HG03571 (cell line): ENCODE results near the gene SHC2.
"Not testable (repeated sequence)": the region's sequence is repeated elsewhere in the genome, so short reads cannot be mapped to it uniquely, and the experiment has no call there.

ENCODE experiments used
- ATAC-seq: cut with Tn5 transposase; IDR thresholded peaks from one replicate; pipeline ENCODE4 v1.9.1; 2021; ENCODE audit not compliant: unreplicated experiment

SHC2 gene

GRCh38 chr19:391207-391557 is 69.7 kb downstream of the SHC2 start:
- no peak for ATAC-seq

DNA sequence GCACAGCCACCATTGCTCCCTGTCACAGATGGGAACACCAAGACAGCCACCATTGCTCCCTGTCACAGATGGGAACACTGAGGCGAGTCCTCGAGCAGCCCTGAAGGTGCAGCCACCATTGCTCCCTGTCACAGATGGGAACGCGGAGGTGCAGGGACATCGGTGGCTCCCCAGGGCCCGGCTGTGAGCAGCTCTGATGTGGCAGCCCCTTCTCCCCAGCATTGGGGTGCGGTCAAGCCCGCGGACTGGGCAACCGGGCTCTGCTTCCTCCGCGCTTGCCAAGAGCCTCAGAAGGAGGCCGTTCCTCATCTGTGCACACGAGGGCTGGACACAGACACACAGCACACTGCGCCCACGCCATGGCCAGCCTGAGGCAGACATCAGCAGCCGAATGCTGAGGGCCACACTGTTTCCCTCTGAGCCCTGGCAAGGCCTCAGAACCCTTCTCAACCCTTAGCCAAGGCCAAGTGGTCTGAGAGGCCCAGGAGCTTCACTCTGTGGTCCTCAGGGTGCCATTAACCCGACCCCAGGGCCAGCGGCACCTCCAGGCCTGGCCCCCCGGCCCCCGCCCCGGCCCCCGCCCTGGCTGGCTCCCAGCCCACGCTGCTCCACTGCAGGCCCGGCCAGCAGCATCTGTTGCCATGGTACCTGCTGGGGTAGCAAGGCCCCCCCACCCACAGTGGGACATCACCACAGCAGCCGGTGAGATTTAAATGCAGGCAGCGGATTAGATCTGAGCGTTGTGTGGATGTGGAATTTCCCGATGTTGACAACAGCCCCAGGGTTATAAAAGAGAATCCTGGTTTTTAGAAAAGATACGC is 70.2 kb downstream of the SHC2 start:
- ATAC-seq = no peak

DNA sequence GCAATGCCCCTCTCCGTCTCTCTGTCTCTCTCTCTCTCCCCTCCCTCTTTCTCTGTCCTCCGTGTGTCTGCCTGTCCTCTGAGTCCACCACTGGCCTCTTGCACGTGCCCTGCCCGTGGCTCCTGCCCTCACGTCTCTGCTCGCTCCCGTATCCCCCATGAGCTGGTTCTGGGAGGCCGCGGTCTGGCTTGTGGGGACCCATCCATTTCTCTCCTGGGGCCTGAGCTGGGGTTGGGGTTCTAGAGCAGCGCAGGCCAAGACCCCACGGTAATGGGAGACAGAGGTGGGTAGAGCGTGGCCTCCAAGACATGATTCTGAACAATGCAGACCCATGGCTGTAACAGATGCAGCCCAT is 70.9 kb downstream of the SHC2 start:
- ATAC-seq = no peak

GRCh38 chr19:389255-389934 is 71.4 kb downstream of the SHC2 start:
- ATAC-seq = no peak

- no peak for ATAC-seq
Measured at GRCh38 chr19:388691-389090, 72.1 kb downstream of the SHC2 start.

GRCh38 chr19:387777-388176 is 73.1 kb downstream of the SHC2 start:
- no peak for ATAC-seq

GRCh38 chr19:386632-387301 is 74.1 kb downstream of the SHC2 start:
- not testable (repeated sequence) for ATAC-seq

GRCh38 chr19:386189-386588 is 74.6 kb downstream of the SHC2 start:
- not testable (repeated sequence) for ATAC-seq

DNA sequence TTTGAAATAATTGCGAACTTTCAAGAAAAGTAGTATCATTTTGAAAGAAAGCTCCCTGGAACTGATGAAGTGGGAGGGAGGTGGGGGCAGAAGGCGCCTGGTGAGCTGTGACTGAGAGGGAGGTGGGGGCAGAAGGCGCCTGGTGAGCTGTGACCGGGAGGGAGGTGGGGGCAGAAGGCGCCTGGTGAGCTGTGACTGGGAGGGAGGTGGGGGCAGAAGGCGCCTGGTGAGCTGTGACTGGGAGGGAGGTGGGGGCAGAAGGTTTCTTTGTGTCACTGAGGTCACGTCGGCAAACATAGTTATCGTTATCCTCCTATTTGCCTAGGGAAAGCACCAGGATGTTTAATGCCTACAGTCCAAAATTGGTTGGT is 76.0 kb downstream of the SHC2 start:
- no peak for ATAC-seq

- no peak for ATAC-seq
Measured at GRCh38 chr19:383922-384798, 76.7 kb downstream of the SHC2 start.

- ATAC-seq = no peak
Measured at GRCh38 chr19:383040-383439, 77.8 kb downstream of the SHC2 start.

DNA sequence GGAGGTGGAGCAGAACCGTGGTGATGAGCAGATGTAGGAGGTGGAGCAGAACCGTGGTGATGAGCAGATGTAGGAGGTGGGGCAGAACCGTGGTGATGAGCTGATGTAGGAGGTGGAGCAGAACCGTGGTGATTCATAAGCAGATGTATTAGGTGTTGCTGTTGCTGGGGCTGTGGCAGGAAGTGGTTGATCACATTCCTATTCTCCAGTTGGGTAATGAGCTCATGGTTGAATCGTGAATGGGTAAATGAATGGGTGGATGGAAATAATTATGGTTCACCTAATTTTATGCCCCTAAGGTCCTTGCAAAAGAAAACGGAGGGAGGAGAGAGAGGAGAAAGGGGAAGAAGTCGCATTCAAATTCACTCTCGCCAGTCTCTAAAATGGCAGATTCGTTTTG is 78.3 kb downstream of the SHC2 start:
- not testable (repeated sequence) for ATAC-seq

- ATAC-seq = not testable (repeated sequence)
Measured at GRCh38 chr19:381901-382300, 78.9 kb downstream of the SHC2 start.

GRCh38 chr19:380618-381219 is 80.1 kb downstream of the SHC2 start:
- not testable (repeated sequence) for ATAC-seq

DNA sequence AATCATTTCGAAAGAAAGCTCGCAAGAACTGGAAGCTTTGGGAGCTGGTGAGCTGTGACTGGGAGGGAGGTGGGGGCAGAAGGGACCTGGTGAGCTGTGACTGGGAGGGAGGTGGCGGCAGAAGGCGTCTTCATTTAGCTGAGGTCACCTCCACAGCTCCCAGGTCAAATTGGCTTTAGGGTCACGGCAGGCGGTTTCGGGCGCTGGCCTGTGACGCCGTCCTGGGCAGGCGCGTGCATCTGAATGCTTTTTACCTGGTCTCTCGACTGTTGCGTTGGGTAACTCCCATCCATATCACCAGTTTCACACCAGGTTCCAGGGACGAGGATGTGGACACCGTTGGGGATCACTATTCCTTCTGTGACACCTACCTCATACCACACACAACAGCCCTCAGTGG is 81.0 kb downstream of the SHC2 start:
- no peak for ATAC-seq

DNA sequence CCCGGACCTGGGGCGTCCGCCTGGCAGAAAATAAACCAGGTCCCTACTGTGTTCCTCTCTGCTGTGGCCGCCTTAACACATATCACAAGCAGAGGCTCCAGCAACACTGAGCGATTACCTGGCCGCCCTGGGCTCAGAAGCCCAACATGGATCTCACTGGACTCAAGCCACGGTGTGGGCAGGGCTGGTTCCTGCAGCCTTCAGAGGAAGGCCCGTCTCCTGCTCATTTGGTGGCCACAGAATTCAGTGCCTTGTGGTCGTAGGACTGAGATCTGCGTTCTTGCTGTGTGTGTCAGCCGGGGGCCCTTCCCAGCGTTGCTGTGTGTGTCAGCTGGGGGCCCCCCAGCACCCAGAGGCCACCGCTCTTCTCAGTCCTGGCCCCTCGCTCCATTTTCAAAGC is 82.1 kb downstream of the SHC2 start:
- ATAC-seq = no peak

GRCh38 chr19:377801-378581 is 82.8 kb downstream of the SHC2 start:
- ATAC-seq = no peak

GRCh38 chr19:376111-376470 is 84.7 kb downstream of the SHC2 start:
- ATAC-seq = no peak

- no peak for ATAC-seq
Measured at GRCh38 chr19:375395-376110, 85.3 kb downstream of the SHC2 start.

DNA sequence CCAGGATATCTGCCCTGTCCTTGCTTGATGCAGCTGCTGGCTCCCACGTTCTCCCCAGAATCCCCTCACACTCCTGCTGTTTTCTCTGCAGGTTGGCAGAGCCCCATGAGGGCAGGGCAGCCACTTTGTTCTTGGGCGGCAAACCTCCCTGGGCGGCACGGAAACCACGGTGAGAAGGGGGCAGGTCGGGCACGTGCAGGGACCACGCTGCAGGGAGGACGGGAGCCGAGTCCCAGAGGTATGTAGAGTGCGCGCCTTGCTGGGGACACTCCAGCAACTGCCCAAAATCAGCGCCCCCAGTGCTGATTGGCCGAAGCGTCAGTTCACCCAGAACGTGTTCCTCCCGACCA is 86.0 kb downstream of the SHC2 start:
- ATAC-seq = no peak
